IMR-90 (cell line): ENCODE results near the gene KCTD16. TPM values are rescaled to one million over a fixed set of nuclear protein-coding genes. Genes with fewer than 3 reads are reported as not detected.

Experiments
- ATAC-seq: fragments of 200-7000 bp; cut with Tn5 transposase; 2 replicates; pipeline ENCODE4 v1.9.1; 2020; ENCODE audit warnings: low read depth, mild to moderate bottlenecking, moderate library complexity
- BruUV-seq: library from RNA; stranded (reverse); fragments of 400-500 nt; replicated peaks from 2 replicates; lab custom pipeline; 2021; lab: Mats Ljungman, UMichigan
- CTCF ChIA-PET: fragments of 300-600 bp; formaldehyde crosslinking; extraction: SDS; loops from one replicate; lab custom pipeline; 2021; ENCODE audit warnings: antibody characterized with exemption; lab: Yijun Ruan, JAX
- POLR2A ChIA-PET: fragments of 300-600 bp; sonication (Branson Sonifier 250); formaldehyde crosslinking; loops from one replicate; lab custom pipeline; 2022; ENCODE audit warnings: antibody characterized with exemption; ENCODE audit not compliant: unreplicated experiment; lab: Charles Lee
- DNase-seq: peaks from one replicate; pipeline ENCODE4 v3.0.0; 2013
- H2AFZ ChIP-seq: replicated peaks from 2 replicates; pipeline ENCODE3; 2013; ENCODE audit warnings: low read length, mild to moderate bottlenecking; ENCODE audit not compliant: poor library complexity
- H2AK5ac ChIP-seq: 2 replicates; pipeline ENCODE4 v1.6.1; 2013; ENCODE audit warnings: low read depth, low read length, inconsistent platforms
- H2AK9ac ChIP-seq: replicated peaks from 2 replicates; pipeline ENCODE3; 2013; ENCODE audit warnings: mild to moderate bottlenecking, low read depth, low read length, moderate library complexity; ENCODE audit not compliant: poor library complexity
- H2BK120ac ChIP-seq: 2 replicates; pipeline ENCODE4 v1.6.1; 2013; ENCODE audit warnings: low read depth, low read length, inconsistent platforms
- H2BK15ac ChIP-seq: 3 replicates; pipeline ENCODE4 v1.6.1; 2013; ENCODE audit warnings: low read depth, low read length, inconsistent platforms
- H2BK20ac ChIP-seq: 2 replicates; pipeline ENCODE4 v1.6.1; 2013; ENCODE audit warnings: low read depth, mild to moderate bottlenecking, inconsistent platforms, low read length, moderate library complexity
- H2BK5ac ChIP-seq: 2 replicates; pipeline ENCODE4 v1.6.1; 2013; ENCODE audit warnings: mild to moderate bottlenecking, low read depth, low read length, inconsistent platforms; ENCODE audit not compliant: poor library complexity, severe bottlenecking
- H3K14ac ChIP-seq: replicated peaks from 2 replicates; pipeline ENCODE4 v1.6.1; 2013; ENCODE audit warnings: low read depth, low read length, inconsistent platforms
- H3K18ac ChIP-seq: 2 replicates; pipeline ENCODE4 v1.6.1; 2013; ENCODE audit warnings: low read depth, low read length, control low read depth
- H3K23ac ChIP-seq: 2 replicates; pipeline ENCODE4 v1.6.1; 2013; ENCODE audit warnings: low read depth, low read length, inconsistent platforms
- H3K27ac ChIP-seq: 2 replicates; pipeline ENCODE4 v1.5.1; 2013; ENCODE audit warnings: mild to moderate bottlenecking, control low read depth, low read length; ENCODE audit not compliant: insufficient read depth
- H3K27me3 ChIP-seq: 2 replicates; pipeline ENCODE4 v1.6.1; 2013; ENCODE audit warnings: low read length; ENCODE audit not compliant: control insufficient read depth, insufficient read depth
- H3K36me3 ChIP-seq: 2 replicates; pipeline ENCODE4 v1.6.1; 2013; ENCODE audit warnings: low read length, mixed read lengths; ENCODE audit not compliant: control insufficient read depth, insufficient read depth
- H3K4ac ChIP-seq: 2 replicates; pipeline ENCODE4 v1.6.1; 2013; ENCODE audit warnings: low read depth, low read length, inconsistent platforms
- H3K4me1 ChIP-seq: 2 replicates; pipeline ENCODE4 v1.6.1; 2013; ENCODE audit warnings: low read length, mixed read lengths; ENCODE audit not compliant: control insufficient read depth, insufficient read depth
- H3K4me2 ChIP-seq: 2 replicates; pipeline ENCODE4 v1.6.1; 2013; ENCODE audit warnings: low read depth, mild to moderate bottlenecking, control low read depth, low read length, moderate library complexity
- H3K4me3 ChIP-seq: 2 replicates; pipeline ENCODE4 v1.5.1; 2013; ENCODE audit warnings: low read depth, mild to moderate bottlenecking, control low read depth, low read length, moderate library complexity; ENCODE audit not compliant: insufficient read depth
- H3K56ac ChIP-seq: 2 replicates; pipeline ENCODE4 v1.6.1; 2013; ENCODE audit warnings: low read length, inconsistent platforms; ENCODE audit not compliant: insufficient read depth; ENCODE audit errors: extremely low read depth
- H3K79me1 ChIP-seq, 2 experiments: 2 replicates each; pipeline ENCODE4 v1.6.1; 2013; ENCODE audit warnings: low read length in 2 of 2, inconsistent platforms in 1 of 2, low read depth in 1 of 2
- H3K9ac ChIP-seq: 2 replicates; pipeline ENCODE4 v1.6.1; 2013; ENCODE audit warnings: low read depth, low read length, control low read depth
- H3K9me1 ChIP-seq: 2 replicates; pipeline ENCODE4 v1.6.1; 2013; ENCODE audit warnings: low read length, inconsistent platforms; ENCODE audit not compliant: insufficient read depth
- H3K9me3 ChIP-seq: 2 replicates; pipeline ENCODE4 v1.6.1; 2013; ENCODE audit warnings: low read length; ENCODE audit not compliant: control insufficient read depth, insufficient read depth
- H4K20me1 ChIP-seq: 2 replicates; pipeline ENCODE4 v1.6.1; 2013; ENCODE audit warnings: low read length, inconsistent platforms; ENCODE audit not compliant: insufficient read depth
- H4K5ac ChIP-seq: 2 replicates; pipeline ENCODE4 v1.6.1; 2013; ENCODE audit warnings: mild to moderate bottlenecking, low read depth, low read length, control low read depth
- H4K8ac ChIP-seq, 2 experiments: 2 replicates each; pipeline ENCODE4 v1.6.1; 2013; ENCODE audit warnings: low read depth in 2 of 2, low read length in 2 of 2, control low read depth in 1 of 2, inconsistent platforms in 1 of 2
- H4K91ac ChIP-seq: 2 replicates; pipeline ENCODE4 v1.6.1; 2013; ENCODE audit warnings: low read depth, low read length, inconsistent platforms; ENCODE audit not compliant: insufficient read depth
- BHLHE40 ChIP-seq: fragments of 150-350 bp; IDR thresholded peaks from 2 replicates; pipeline ENCODE4 v1.6.1; 2016; ENCODE audit warnings: mild to moderate bottlenecking, low read depth, low read length
- ELK1 ChIP-seq: fragments of 150-350 bp; IDR thresholded peaks from 2 replicates; pipeline ENCODE4 v1.6.1; 2016; ENCODE audit warnings: low read depth, mild to moderate bottlenecking, low read length, moderate library complexity, borderline replicate concordance
- MXI1 ChIP-seq: IDR thresholded peaks from 2 replicates; pipeline ENCODE4 v1.6.1; 2012; ENCODE audit warnings: low read depth, mild to moderate bottlenecking, low read length, moderate library complexity, borderline replicate concordance
- NFE2L2 ChIP-seq: fragments of 150-350 bp; IDR thresholded peaks from 2 replicates; pipeline ENCODE4 v1.6.1; 2016; ENCODE audit warnings: low read depth, mild to moderate bottlenecking, low read length
- POLR2A ChIP-seq: IDR thresholded peaks from 2 replicates; pipeline ENCODE4 v1.6.1; 2012; ENCODE audit warnings: mild to moderate bottlenecking, low read depth, low read length
- RAD21 ChIP-seq: IDR thresholded peaks from 2 replicates; pipeline ENCODE4 v1.6.1; 2012; ENCODE audit warnings: low read length, improper control_type of control experiment
- RFX5 ChIP-seq: IDR thresholded peaks from 2 replicates; pipeline ENCODE4 v1.8.0; 2012; ENCODE audit warnings: low read depth, mild to moderate bottlenecking, low read length, moderate library complexity
- SMC3 ChIP-seq: fragments of 150-350 bp; IDR thresholded peaks from 2 replicates; pipeline ENCODE4 v1.6.1; 2016; ENCODE audit warnings: low read depth, mild to moderate bottlenecking, antibody characterized with exemption, low read length, moderate library complexity
- USF2 ChIP-seq: fragments of 150-350 bp; IDR thresholded peaks from 2 replicates; pipeline ENCODE4 v1.6.1; 2017; ENCODE audit warnings: mild to moderate bottlenecking, antibody characterized with exemption, low read length, low read depth
- WGBS, 2 experiments: methylation state at CpG; one replicate each; pipeline versions ENCODE4 v1.1.5 to v1.1.7; 2013; ENCODE audit warnings: missing lambda C conversion rate in 2 of 2; ENCODE audit not compliant: insufficient read length in 1 of 2; ENCODE audit errors: extremely low coverage in 2 of 2; 5-methylcytosine and 5-hydroxymethylcytosine counted together
- dilution Hi-C: fragments of 300-500 bp; cut with HindIII; formaldehyde crosslinking; loops from one replicate; pipeline ENCODE4 v1.14.3; 2018; ENCODE audit warnings: low sequenced_read_pairs; ENCODE audit not compliant: unreplicated experiment
- in situ Hi-C: fragments of 300-500 bp; cut with MboI; formaldehyde crosslinking; loops from 3 replicates; pipeline ENCODE4 v1.14.3; 2019; ENCODE audit warnings: low sequenced_read_pairs, inconsistent platforms, mixed read lengths
- intact Hi-C: fragments of 100-400 bp; cut with micrococcal nuclease; formaldehyde crosslinking; loops from 2 replicates; pipeline ENCODE4 v1.10.0; 2022
- polyA plus RNA-seq, 3 experiments: library from polyadenylated mRNA; depleted of rRNA; stranded (reverse); fragments of >200 nt; gene quantifications; 2 replicates each; pipeline ENCODE4 v1.2.3, GENCODE V29; 2012; ENCODE audit warnings: low replicate concordance in 1 of 3
- total RNA-seq: library from RNA; depleted of rRNA; stranded (reverse); fragments of >200 nt; gene quantifications from 2 replicates; pipeline ENCODE4 v1.2.3, GENCODE V29; 2012
- TF ChIP-seq, protein P1 (sequence below): conservative IDR thresholded peaks from 2 replicates; pipeline ENCODE4 v1.5.1; 2012; ENCODE audit warnings: mild to moderate bottlenecking, low read depth, low read length, improper control_type of control experiment

KCTD16 gene
- total and polyA plus RNA-seq, 2 of the 4 experiments (the other 2 are of a cell fraction) = 0.43 to 1.1 TPM

DNA sequence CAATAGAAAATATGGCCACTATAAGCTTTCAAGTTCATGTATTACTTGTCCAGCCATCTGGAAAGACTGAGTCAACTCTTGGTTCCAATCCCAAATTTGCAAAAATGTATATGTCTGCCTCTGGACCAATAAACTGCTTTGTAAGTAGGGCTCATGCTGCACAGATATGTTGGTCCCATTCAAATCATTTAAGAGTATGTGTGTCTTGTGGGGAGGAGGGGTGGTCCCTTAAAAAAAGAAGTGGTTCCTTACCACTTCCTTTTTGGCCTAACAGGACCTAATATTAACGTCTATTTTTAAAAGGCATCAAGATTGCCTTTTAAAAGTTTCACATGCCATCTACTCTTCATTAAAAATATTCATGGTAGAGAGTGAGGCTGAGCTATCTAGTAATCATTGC is 214.9 kb downstream of the KCTD16 start:
- TF ChIP-seq, protein P1, sequence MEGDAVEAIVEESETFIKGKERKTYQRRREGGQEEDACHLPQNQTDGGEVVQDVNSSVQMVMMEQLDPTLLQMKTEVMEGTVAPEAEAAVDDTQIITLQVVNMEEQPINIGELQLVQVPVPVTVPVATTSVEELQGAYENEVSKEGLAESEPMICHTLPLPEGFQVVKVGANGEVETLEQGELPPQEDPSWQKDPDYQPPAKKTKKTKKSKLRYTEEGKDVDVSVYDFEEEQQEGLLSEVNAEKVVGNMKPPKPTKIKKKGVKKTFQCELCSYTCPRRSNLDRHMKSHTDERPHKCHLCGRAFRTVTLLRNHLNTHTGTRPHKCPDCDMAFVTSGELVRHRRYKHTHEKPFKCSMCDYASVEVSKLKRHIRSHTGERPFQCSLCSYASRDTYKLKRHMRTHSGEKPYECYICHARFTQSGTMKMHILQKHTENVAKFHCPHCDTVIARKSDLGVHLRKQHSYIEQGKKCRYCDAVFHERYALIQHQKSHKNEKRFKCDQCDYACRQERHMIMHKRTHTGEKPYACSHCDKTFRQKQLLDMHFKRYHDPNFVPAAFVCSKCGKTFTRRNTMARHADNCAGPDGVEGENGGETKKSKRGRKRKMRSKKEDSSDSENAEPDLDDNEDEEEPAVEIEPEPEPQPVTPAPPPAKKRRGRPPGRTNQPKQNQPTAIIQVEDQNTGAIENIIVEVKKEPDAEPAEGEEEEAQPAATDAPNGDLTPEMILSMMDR = no peak
- TF ChIP-seq ELK1 = no peak
- no peak for TF ChIP-seq SMC3
- TF ChIP-seq BHLHE40 = no peak
- TF ChIP-seq RAD21 = no peak
- TF ChIP-seq USF2 = no peak
- TF ChIP-seq RFX5 = no peak
- TF ChIP-seq MXI1 = no peak
- TF ChIP-seq POLR2A = no peak
- no peak for TF ChIP-seq NFE2L2
- Histone ChIP-seq H4K8ac (no peak overlapping the region), H3K27ac (no peak overlapping the region), H2BK5ac (no peak overlapping the region), H3K14ac (no peak overlapping the region), H4K20me1 (no peaks in the 10 kb centered on the region), H3K79me1 (no peaks in the 10 kb centered on the region), H3K18ac (no peak overlapping the region), H3K4me1 (no peaks in the 10 kb centered on the region), H3K23ac (no peak overlapping the region), H3K4me3 (no peak overlapping the region), H2BK15ac (no peak overlapping the region), H3K36me3 (no peaks in the 10 kb centered on the region), H3K56ac (no peak overlapping the region), H4K91ac (no peak overlapping the region), H3K27me3 (no peaks in the 10 kb centered on the region), H3K4me2 (no peak overlapping the region), H3K9me1 (no peaks in the 10 kb centered on the region), H2BK20ac (no peak overlapping the region), H2AK9ac (no peak overlapping the region), H4K5ac (no peak overlapping the region), H3K9me3 (no peaks in the 10 kb centered on the region), H2AFZ (no peak overlapping the region), H3K9ac (no peak overlapping the region), H2AK5ac (no peak overlapping the region), H3K4ac (no peak overlapping the region), H2BK120ac (no peak overlapping the region)
- POLR2A ChIA-PET = no interaction called here
- DNase-seq = no peak
- intact Hi-C loops (no loop called here), in situ Hi-C loops (no loop called here), dilution Hi-C loops (no loop called here)
- BruUV-seq = no TSS peak
- WGBS, 2 experiments = no CpG with 5 or more reads among the region's 1 CpG
- no peak for ATAC-seq
- CTCF ChIA-PET = interaction anchor here (1.1 kb wide), 1 partner anchor 427 kb away, joined by 3 read pairs; no protein-coding TSS in a partner anchor
